ENCODE results near the gene MCL1.
"Not testable (repeated sequence)": the region's sequence is repeated elsewhere in the genome, so short reads cannot be mapped to it uniquely, and the experiment has no call there.

MCL1 gene

GRCh38 chr1:150579110-150579944 lies at the start of gene MCL1:
TSS of gene MCL1 (minus strand) at chr1:150579610. CDS start at chr1:150579530, 80 bp downstream.
- DNase-seq (ENCODE audit: low read depth in 4 of 4, low spot score in 1 of 4), result peak; percentile 56 to 84 (median 70)

- no peak for DNase-seq (ENCODE audit: low read depth in 4 of 4, low spot score in 1 of 4)
Observed at GRCh38 chr1:150628766-150629114, 49.3 kb upstream of the MCL1 start.

GRCh38 chr1:150627826-150628410 lies 48.5 kb upstream of the MCL1 start:
- no peak for DNase-seq (ENCODE audit: low read depth in 4 of 4, low spot score in 1 of 4)

GRCh38 chr1:150626150-150626549 lies 46.7 kb upstream of the MCL1 start:
- no peak for DNase-seq (ENCODE audit: low read depth in 4 of 4, low spot score in 1 of 4)

- DNase-seq (ENCODE audit: low read depth in 4 of 4, low spot score in 1 of 4), result not testable (repeated sequence)
Observed at GRCh38 chr1:150624546-150624945, 45.1 kb upstream of the MCL1 start.

- not testable (repeated sequence) for DNase-seq (ENCODE audit: low read depth in 4 of 4, low spot score in 1 of 4)
Observed at GRCh38 chr1:150624134-150624533, 44.7 kb upstream of the MCL1 start.

- no peak for DNase-seq (ENCODE audit: low read depth in 4 of 4, low spot score in 1 of 4)
Observed at GRCh38 chr1:150622303-150622975, 43.0 kb upstream of the MCL1 start.

GRCh38 chr1:150621497-150622302 lies 42.3 kb upstream of the MCL1 start:
- peak in 1 of 4 experiments; percentile 25 for DNase-seq (ENCODE audit: low read depth in 4 of 4, low spot score in 1 of 4)

GRCh38 chr1:150620919-150621318 lies 41.5 kb upstream of the MCL1 start:
- no peak for DNase-seq (ENCODE audit: low read depth in 4 of 4, low spot score in 1 of 4)

- no peak for DNase-seq (ENCODE audit: low read depth in 4 of 4, low spot score in 1 of 4)
Observed at GRCh38 chr1:150619576-150620509, 40.4 kb upstream of the MCL1 start.

- no peak for DNase-seq (ENCODE audit: low read depth in 4 of 4, low spot score in 1 of 4)
Observed at GRCh38 chr1:150615346-150616201, 36.2 kb upstream of the MCL1 start.

- DNase-seq (ENCODE audit: low read depth in 4 of 4, low spot score in 1 of 4), result peak in 2 of 4 experiments; percentile 25 to 49
Observed at GRCh38 chr1:150613061-150613920, 33.9 kb upstream of the MCL1 start.

GRCh38 chr1:150612014-150612345 lies 32.6 kb upstream of the MCL1 start:
- no peak for DNase-seq (ENCODE audit: low read depth in 4 of 4, low spot score in 1 of 4)

GRCh38 chr1:150610576-150610975 lies 31.2 kb upstream of the MCL1 start:
- DNase-seq (ENCODE audit: low read depth in 4 of 4, low spot score in 1 of 4), result no peak

- DNase-seq (ENCODE audit: low read depth in 4 of 4, low spot score in 1 of 4), result no peak
Observed at GRCh38 chr1:150609732-150610131, 30.3 kb upstream of the MCL1 start.

GRCh38 chr1:150606463-150607142 lies 27.2 kb upstream of the MCL1 start:
- DNase-seq (ENCODE audit: low read depth in 4 of 4, low spot score in 1 of 4), result no peak

- DNase-seq (ENCODE audit: low read depth in 4 of 4, low spot score in 1 of 4), result not testable (repeated sequence)
Observed at GRCh38 chr1:150605451-150605731, 26.0 kb upstream of the MCL1 start.

GRCh38 chr1:150604226-150604588 lies 24.8 kb upstream of the MCL1 start:
- no peak for DNase-seq (ENCODE audit: low read depth in 4 of 4, low spot score in 1 of 4)

Measured in stimulated activated CD4-positive, alpha-beta T cell treated with anti-CD3 and anti-CD28 coated beads, Interleukin-1b, Interleukin-23, amount 100 ng/mL, for 24 hours (primary cell).